IMR-90 (cell line): ENCODE measurements around the gene CORO7. TPM values are rescaled to one million over a fixed set of nuclear protein-coding genes. Genes with fewer than 3 reads are reported as not detected.

ENCODE experiments used
- ATAC-seq: fragments of 200-7000 bp; cut with Tn5 transposase; 2 replicates; pipeline ENCODE4 v1.9.1; 2020; ENCODE audit warnings: low read depth, mild to moderate bottlenecking, moderate library complexity
- BruUV-seq: library from RNA; stranded (reverse); fragments of 400-500 nt; replicated peaks from 2 replicates; lab custom pipeline; 2021; lab: Mats Ljungman, UMichigan
- CTCF ChIA-PET: fragments of 300-600 bp; formaldehyde crosslinking; extraction: SDS; loops from one replicate; lab custom pipeline; 2021; ENCODE audit warnings: antibody characterized with exemption; lab: Yijun Ruan, JAX
- POLR2A ChIA-PET: fragments of 300-600 bp; sonication (Branson Sonifier 250); formaldehyde crosslinking; loops from one replicate; lab custom pipeline; 2022; ENCODE audit warnings: antibody characterized with exemption; ENCODE audit not compliant: unreplicated experiment; lab: Charles Lee
- DNase-seq: peaks from one replicate; pipeline ENCODE4 v3.0.0; 2013
- H2AFZ ChIP-seq: replicated peaks from 2 replicates; pipeline ENCODE3; 2013; ENCODE audit warnings: low read length, mild to moderate bottlenecking; ENCODE audit not compliant: poor library complexity
- H2AK5ac ChIP-seq: 2 replicates; pipeline ENCODE4 v1.6.1; 2013; ENCODE audit warnings: low read depth, low read length, inconsistent platforms
- H2AK9ac ChIP-seq: replicated peaks from 2 replicates; pipeline ENCODE3; 2013; ENCODE audit warnings: mild to moderate bottlenecking, low read depth, low read length, moderate library complexity; ENCODE audit not compliant: poor library complexity
- H2BK120ac ChIP-seq: 2 replicates; pipeline ENCODE4 v1.6.1; 2013; ENCODE audit warnings: low read depth, low read length, inconsistent platforms
- H2BK15ac ChIP-seq: 3 replicates; pipeline ENCODE4 v1.6.1; 2013; ENCODE audit warnings: low read depth, low read length, inconsistent platforms
- H2BK20ac ChIP-seq: 2 replicates; pipeline ENCODE4 v1.6.1; 2013; ENCODE audit warnings: low read depth, mild to moderate bottlenecking, inconsistent platforms, low read length, moderate library complexity
- H2BK5ac ChIP-seq: 2 replicates; pipeline ENCODE4 v1.6.1; 2013; ENCODE audit warnings: mild to moderate bottlenecking, low read depth, low read length, inconsistent platforms; ENCODE audit not compliant: poor library complexity, severe bottlenecking
- H3K14ac ChIP-seq: replicated peaks from 2 replicates; pipeline ENCODE4 v1.6.1; 2013; ENCODE audit warnings: low read depth, low read length, inconsistent platforms
- H3K18ac ChIP-seq: 2 replicates; pipeline ENCODE4 v1.6.1; 2013; ENCODE audit warnings: low read depth, low read length, control low read depth
- H3K23ac ChIP-seq: 2 replicates; pipeline ENCODE4 v1.6.1; 2013; ENCODE audit warnings: low read depth, low read length, inconsistent platforms
- H3K27ac ChIP-seq: 2 replicates; pipeline ENCODE4 v1.5.1; 2013; ENCODE audit warnings: mild to moderate bottlenecking, control low read depth, low read length; ENCODE audit not compliant: insufficient read depth
- H3K27me3 ChIP-seq: 2 replicates; pipeline ENCODE4 v1.6.1; 2013; ENCODE audit warnings: low read length; ENCODE audit not compliant: control insufficient read depth, insufficient read depth
- H3K36me3 ChIP-seq: 2 replicates; pipeline ENCODE4 v1.6.1; 2013; ENCODE audit warnings: low read length, mixed read lengths; ENCODE audit not compliant: control insufficient read depth, insufficient read depth
- H3K4ac ChIP-seq: 2 replicates; pipeline ENCODE4 v1.6.1; 2013; ENCODE audit warnings: low read depth, low read length, inconsistent platforms
- H3K4me1 ChIP-seq: 2 replicates; pipeline ENCODE4 v1.6.1; 2013; ENCODE audit warnings: low read length, mixed read lengths; ENCODE audit not compliant: control insufficient read depth, insufficient read depth
- H3K4me2 ChIP-seq: 2 replicates; pipeline ENCODE4 v1.6.1; 2013; ENCODE audit warnings: low read depth, mild to moderate bottlenecking, control low read depth, low read length, moderate library complexity
- H3K4me3 ChIP-seq: 2 replicates; pipeline ENCODE4 v1.5.1; 2013; ENCODE audit warnings: low read depth, mild to moderate bottlenecking, control low read depth, low read length, moderate library complexity; ENCODE audit not compliant: insufficient read depth
- H3K56ac ChIP-seq: 2 replicates; pipeline ENCODE4 v1.6.1; 2013; ENCODE audit warnings: low read length, inconsistent platforms; ENCODE audit not compliant: insufficient read depth; ENCODE audit errors: extremely low read depth
- H3K79me1 ChIP-seq, 2 experiments: 2 replicates each; pipeline ENCODE4 v1.6.1; 2013; ENCODE audit warnings: low read length in 2 of 2, inconsistent platforms in 1 of 2, low read depth in 1 of 2
- H3K9ac ChIP-seq: 2 replicates; pipeline ENCODE4 v1.6.1; 2013; ENCODE audit warnings: low read depth, low read length, control low read depth
- H3K9me1 ChIP-seq: 2 replicates; pipeline ENCODE4 v1.6.1; 2013; ENCODE audit warnings: low read length, inconsistent platforms; ENCODE audit not compliant: insufficient read depth
- H3K9me3 ChIP-seq: 2 replicates; pipeline ENCODE4 v1.6.1; 2013; ENCODE audit warnings: low read length; ENCODE audit not compliant: control insufficient read depth, insufficient read depth
- H4K20me1 ChIP-seq: 2 replicates; pipeline ENCODE4 v1.6.1; 2013; ENCODE audit warnings: low read length, inconsistent platforms; ENCODE audit not compliant: insufficient read depth
- H4K5ac ChIP-seq: 2 replicates; pipeline ENCODE4 v1.6.1; 2013; ENCODE audit warnings: mild to moderate bottlenecking, low read depth, low read length, control low read depth
- H4K8ac ChIP-seq, 2 experiments: 2 replicates each; pipeline ENCODE4 v1.6.1; 2013; ENCODE audit warnings: low read depth in 2 of 2, low read length in 2 of 2, control low read depth in 1 of 2, inconsistent platforms in 1 of 2
- H4K91ac ChIP-seq: 2 replicates; pipeline ENCODE4 v1.6.1; 2013; ENCODE audit warnings: low read depth, low read length, inconsistent platforms; ENCODE audit not compliant: insufficient read depth
- CEBPB ChIP-seq: IDR thresholded peaks from 2 replicates; pipeline ENCODE4 v1.6.1; 2012; ENCODE audit warnings: low read depth, low read length, improper control_type of control experiment
- CHD1 ChIP-seq: IDR thresholded peaks from 2 replicates; pipeline ENCODE4 v1.6.1; 2012; ENCODE audit warnings: low read depth, low read length, improper control_type of control experiment
- FOS ChIP-seq: fragments of 150-350 bp; IDR thresholded peaks from 2 replicates; pipeline ENCODE4 v1.6.1; 2016; ENCODE audit warnings: low read depth, low read length
- NFE2L2 ChIP-seq: fragments of 150-350 bp; IDR thresholded peaks from 2 replicates; pipeline ENCODE4 v1.6.1; 2016; ENCODE audit warnings: low read depth, mild to moderate bottlenecking, low read length
- POLR2A ChIP-seq: IDR thresholded peaks from 2 replicates; pipeline ENCODE4 v1.6.1; 2012; ENCODE audit warnings: mild to moderate bottlenecking, low read depth, low read length
- RFX5 ChIP-seq: IDR thresholded peaks from 2 replicates; pipeline ENCODE4 v1.8.0; 2012; ENCODE audit warnings: low read depth, mild to moderate bottlenecking, low read length, moderate library complexity
- SMC3 ChIP-seq: fragments of 150-350 bp; IDR thresholded peaks from 2 replicates; pipeline ENCODE4 v1.6.1; 2016; ENCODE audit warnings: low read depth, mild to moderate bottlenecking, antibody characterized with exemption, low read length, moderate library complexity
- WGBS, 2 experiments: methylation state at CpG; one replicate each; pipeline versions ENCODE4 v1.1.5 to v1.1.7; 2013; ENCODE audit warnings: missing lambda C conversion rate in 2 of 2; ENCODE audit not compliant: insufficient read length in 1 of 2; ENCODE audit errors: extremely low coverage in 2 of 2; 5-methylcytosine and 5-hydroxymethylcytosine counted together
- dilution Hi-C: fragments of 300-500 bp; cut with HindIII; formaldehyde crosslinking; loops from one replicate; pipeline ENCODE4 v1.14.3; 2018; ENCODE audit warnings: low sequenced_read_pairs; ENCODE audit not compliant: unreplicated experiment
- in situ Hi-C: fragments of 300-500 bp; cut with MboI; formaldehyde crosslinking; loops from 3 replicates; pipeline ENCODE4 v1.14.3; 2019; ENCODE audit warnings: low sequenced_read_pairs, inconsistent platforms, mixed read lengths
- intact Hi-C: fragments of 100-400 bp; cut with micrococcal nuclease; formaldehyde crosslinking; loops from 2 replicates; pipeline ENCODE4 v1.10.0; 2022
- polyA plus RNA-seq, 3 experiments: library from polyadenylated mRNA; depleted of rRNA; stranded (reverse); fragments of >200 nt; gene quantifications; 2 replicates each; pipeline ENCODE4 v1.2.3, GENCODE V29; 2012; ENCODE audit warnings: low replicate concordance in 1 of 3
- total RNA-seq: library from RNA; depleted of rRNA; stranded (reverse); fragments of >200 nt; gene quantifications from 2 replicates; pipeline ENCODE4 v1.2.3, GENCODE V29; 2012
- TF ChIP-seq, protein P1 (sequence below): conservative IDR thresholded peaks from 2 replicates; pipeline ENCODE4 v1.5.1; 2012; ENCODE audit warnings: mild to moderate bottlenecking, low read depth, low read length, improper control_type of control experiment
- TF ChIP-seq, protein P2 (sequence below): fragments of 150-350 bp; IDR thresholded peaks from 2 replicates; pipeline ENCODE4 v1.6.1; 2016; ENCODE audit warnings: low read depth, mild to moderate bottlenecking, low read length, moderate library complexity, borderline replicate concordance
- TF ChIP-seq, protein P3 (sequence below): fragments of 150-350 bp; IDR thresholded peaks from 2 replicates; pipeline ENCODE4 v1.6.1; 2017; ENCODE audit warnings: mild to moderate bottlenecking, antibody characterized with exemption, low read length, low read depth

CORO7 gene
- total and polyA plus RNA-seq, 2 of the 4 experiments (the other 2 are of a cell fraction): 6.3 to 26.7 TPM

DNA sequence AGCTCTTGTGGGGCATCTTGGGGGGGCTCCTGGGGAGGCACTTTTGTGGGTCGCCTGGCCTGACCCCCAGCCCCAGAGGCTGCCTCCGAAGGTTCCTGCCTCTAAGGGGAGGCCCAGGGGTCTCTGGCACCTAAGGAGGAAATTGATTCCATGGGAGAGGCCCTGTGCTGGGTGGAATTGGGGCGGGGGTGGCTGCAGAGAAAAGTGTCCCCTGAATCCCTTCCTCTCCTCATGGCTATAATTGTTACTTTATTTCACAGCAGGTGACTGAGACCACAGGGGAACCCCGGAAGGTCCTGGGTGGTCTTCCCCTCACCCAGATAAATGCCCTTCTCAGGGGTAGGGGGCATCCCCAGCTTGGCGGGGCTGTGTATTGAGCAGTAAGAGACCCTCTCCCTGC lies 97.4 kb downstream of the CORO7 start:
- Histone ChIP-seq H3K36me3 (no peaks in the 10 kb centered on the region), H3K9me1 (peaks cover 14% of the 10 kb centered on the region), H3K27ac (no peak overlapping the region), H3K79me1 (peaks cover 6 to 73% of the 10 kb centered on the region in 2 experiments; a peak in 3 of 4 replicates), H3K56ac (no peak overlapping the region), H3K14ac (no peak overlapping the region), H4K8ac (no peak overlapping the region), H3K4me3 (no peak overlapping the region), H2BK5ac (no peak overlapping the region), H4K5ac (no peak overlapping the region), H2AK9ac (no peak overlapping the region), H3K4me2 (no peak overlapping the region), H3K9me3 (no peaks in the 10 kb centered on the region), H3K9ac (no peak overlapping the region), H3K27me3 (no peaks in the 10 kb centered on the region), H3K18ac (no peak overlapping the region), H2AFZ (no peak overlapping the region), H2BK120ac (no peak overlapping the region), H3K23ac (no peak overlapping the region), H4K20me1 (peaks cover 73% of the 10 kb centered on the region), H4K91ac (no peak overlapping the region), H3K4me1 (peaks cover 29% of the 10 kb centered on the region), H3K4ac (no peak overlapping the region), H2BK20ac (no peak overlapping the region), H2AK5ac (no peak overlapping the region), H2BK15ac (no peak overlapping the region)
- dilution Hi-C loops: no loop called here
- no TSS peak for BruUV-seq
- in situ Hi-C loops: no loop called here
- ChIA-PET CTCF (no interaction called here), POLR2A (no interaction called here)
- ATAC-seq (no peak), DNase-seq (no peak)
- WGBS, 2 experiments: no CpG with 5 or more reads among the region's 5 CpGs
- intact Hi-C loops: loop anchor here (5.0 kb wide), 1 partner anchor 47 kb away; the partner anchor contains the start of gene TFAP4
- TF ChIP-seq, protein P1, sequence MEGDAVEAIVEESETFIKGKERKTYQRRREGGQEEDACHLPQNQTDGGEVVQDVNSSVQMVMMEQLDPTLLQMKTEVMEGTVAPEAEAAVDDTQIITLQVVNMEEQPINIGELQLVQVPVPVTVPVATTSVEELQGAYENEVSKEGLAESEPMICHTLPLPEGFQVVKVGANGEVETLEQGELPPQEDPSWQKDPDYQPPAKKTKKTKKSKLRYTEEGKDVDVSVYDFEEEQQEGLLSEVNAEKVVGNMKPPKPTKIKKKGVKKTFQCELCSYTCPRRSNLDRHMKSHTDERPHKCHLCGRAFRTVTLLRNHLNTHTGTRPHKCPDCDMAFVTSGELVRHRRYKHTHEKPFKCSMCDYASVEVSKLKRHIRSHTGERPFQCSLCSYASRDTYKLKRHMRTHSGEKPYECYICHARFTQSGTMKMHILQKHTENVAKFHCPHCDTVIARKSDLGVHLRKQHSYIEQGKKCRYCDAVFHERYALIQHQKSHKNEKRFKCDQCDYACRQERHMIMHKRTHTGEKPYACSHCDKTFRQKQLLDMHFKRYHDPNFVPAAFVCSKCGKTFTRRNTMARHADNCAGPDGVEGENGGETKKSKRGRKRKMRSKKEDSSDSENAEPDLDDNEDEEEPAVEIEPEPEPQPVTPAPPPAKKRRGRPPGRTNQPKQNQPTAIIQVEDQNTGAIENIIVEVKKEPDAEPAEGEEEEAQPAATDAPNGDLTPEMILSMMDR: no peak
- no peak for TF ChIP-seq CEBPB
- TF ChIP-seq NFE2L2: no peak
- no peak for TF ChIP-seq FOS
- no peak for TF ChIP-seq SMC3
- TF ChIP-seq, protein P2, sequence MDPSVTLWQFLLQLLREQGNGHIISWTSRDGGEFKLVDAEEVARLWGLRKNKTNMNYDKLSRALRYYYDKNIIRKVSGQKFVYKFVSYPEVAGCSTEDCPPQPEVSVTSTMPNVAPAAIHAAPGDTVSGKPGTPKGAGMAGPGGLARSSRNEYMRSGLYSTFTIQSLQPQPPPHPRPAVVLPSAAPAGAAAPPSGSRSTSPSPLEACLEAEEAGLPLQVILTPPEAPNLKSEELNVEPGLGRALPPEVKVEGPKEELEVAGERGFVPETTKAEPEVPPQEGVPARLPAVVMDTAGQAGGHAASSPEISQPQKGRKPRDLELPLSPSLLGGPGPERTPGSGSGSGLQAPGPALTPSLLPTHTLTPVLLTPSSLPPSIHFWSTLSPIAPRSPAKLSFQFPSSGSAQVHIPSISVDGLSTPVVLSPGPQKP: no peak
- TF ChIP-seq CHD1: no peak
- TF ChIP-seq POLR2A: no peak
- TF ChIP-seq, protein P3, sequence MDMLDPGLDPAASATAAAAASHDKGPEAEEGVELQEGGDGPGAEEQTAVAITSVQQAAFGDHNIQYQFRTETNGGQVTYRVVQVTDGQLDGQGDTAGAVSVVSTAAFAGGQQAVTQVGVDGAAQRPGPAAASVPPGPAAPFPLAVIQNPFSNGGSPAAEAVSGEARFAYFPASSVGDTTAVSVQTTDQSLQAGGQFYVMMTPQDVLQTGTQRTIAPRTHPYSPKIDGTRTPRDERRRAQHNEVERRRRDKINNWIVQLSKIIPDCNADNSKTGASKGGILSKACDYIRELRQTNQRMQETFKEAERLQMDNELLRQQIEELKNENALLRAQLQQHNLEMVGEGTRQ: no peak
- no peak for TF ChIP-seq RFX5
